ENCODE data around the gene SYCP2.

- TF ChIP-seq POLR2A (IDR thresholded peaks at IDR 0.05): no peak
- no peak for TF ChIP-seq CTCF (IDR thresholded peaks at IDR 0.05)
These were observed at the start of gene SYCP2 for GRCh38 chr20:59933296-59933848.

All from heart left ventricle (tissue), 13 donors.